ENCODE measurements around the gene CBFA2T3.

The CBFA2T3 gene

GRCh38 chr16:88878356-88878755, 98.7 kb downstream of the CBFA2T3 start:
- no peak for DNase-seq (ENCODE audit: low spot score)
- TF ChIP-seq CTCF (IDR thresholded peaks at IDR 0.05): no peak
- Histone ChIP-seq H3K27ac (no peak overlapping the region), H3K4me3 (no peak overlapping the region)

GRCh38 chr16:88877564-88878289, 99.3 kb downstream of the CBFA2T3 start:
- no peak for DNase-seq (ENCODE audit: low spot score)
- no peak overlapping the region for H3K27ac ChIP-seq
- no peak overlapping the region for H3K4me3 ChIP-seq
- TF ChIP-seq CTCF (IDR thresholded peaks at IDR 0.05): no peak

- no peak overlapping the region for H3K4me3 ChIP-seq
- TF ChIP-seq CTCF (IDR thresholded peaks at IDR 0.05): no peak
- DNase-seq (ENCODE audit: low spot score): no peak
- H3K27ac ChIP-seq: no peak overlapping the region
Observed at GRCh38 chr16:88876942-88877526, 100.0 kb downstream of the CBFA2T3 start.

GRCh38 chr16:88875703-88876234, 101.2 kb downstream of the CBFA2T3 start:
- H3K4me3 ChIP-seq: no peak overlapping the region
- TF ChIP-seq CTCF (IDR thresholded peaks at IDR 0.05): no peak
- no peak overlapping the region for H3K27ac ChIP-seq
- no peak for DNase-seq (ENCODE audit: low spot score)

- no peak for TF ChIP-seq CTCF (IDR thresholded peaks at IDR 0.05)
- H3K4me3 ChIP-seq: no peak overlapping the region
- no peak for DNase-seq (ENCODE audit: low spot score)
- H3K27ac ChIP-seq: no peak overlapping the region
Observed at GRCh38 chr16:88874938-88875599, 101.9 kb downstream of the CBFA2T3 start.

- no peak for TF ChIP-seq CTCF (IDR thresholded peaks at IDR 0.05)
- H3K4me3 ChIP-seq: no peak overlapping the region
- DNase-seq (ENCODE audit: low spot score): no peak
- H3K27ac ChIP-seq: no peak overlapping the region
Observed at GRCh38 chr16:88872650-88873331, 104.2 kb downstream of the CBFA2T3 start.
